GM12878 (cell line): ENCODE data around the gene HMGN1. TPM values are rescaled to one million over a fixed set of nuclear protein-coding genes. Genes with fewer than 3 reads are reported as not detected.

ENCODE experiments used
- BACH1 ChIP-seq: fragments of 450-650 bp; IDR thresholded peaks from 2 replicates; pipeline ENCODE4 v1.6.1; 2017; ENCODE audit warnings: mild to moderate bottlenecking, borderline replicate concordance
- CEBPZ ChIP-seq: fragments of 150-350 bp; IDR thresholded peaks from 2 replicates; pipeline ENCODE4 v1.6.1; 2016; ENCODE audit warnings: low read depth, low read length
- CHD1 ChIP-seq: IDR thresholded peaks from 2 replicates; pipeline ENCODE4 v1.6.1; 2012; ENCODE audit warnings: low read depth, low read length, improper control_type of control experiment
- ELK1 ChIP-seq: IDR thresholded peaks from 2 replicates; pipeline ENCODE4 v1.6.1; 2012; ENCODE audit warnings: low read depth, low read length, improper control_type of control experiment
- HSF1 ChIP-seq: fragments of 150-350 bp; IDR thresholded peaks from 2 replicates; pipeline ENCODE4 v1.6.1; 2014; ENCODE audit warnings: mild to moderate bottlenecking, low read depth, low read length
- IRF3 ChIP-seq: fragments of 450-650 bp; IDR thresholded peaks from 2 replicates; pipeline ENCODE4 v1.6.1; 2014; ENCODE audit warnings: mild to moderate bottlenecking
- MAX ChIP-seq: IDR thresholded peaks from 2 replicates; pipeline ENCODE4 v1.6.1; 2012; ENCODE audit warnings: low read depth, low read length, improper control_type of control experiment
- NR2C1 ChIP-seq: fragments of 450-650 bp; IDR thresholded peaks from 2 replicates; pipeline ENCODE4 v1.6.1; 2017; ENCODE audit warnings: antibody characterized with exemption, mild to moderate bottlenecking, moderate library complexity
- PAX8 ChIP-seq: fragments of 450-650 bp; IDR thresholded peaks from 2 replicates; pipeline ENCODE4 v1.6.1; 2017; ENCODE audit warnings: mild to moderate bottlenecking, moderate library complexity
- PBX3 ChIP-seq: IDR thresholded peaks from 2 replicates; pipeline ENCODE4 v1.6.1; 2011; ENCODE audit warnings: mild to moderate bottlenecking, low read depth, low read length, moderate library complexity; ENCODE audit not compliant: insufficient replicate concordance
- SMC3 ChIP-seq: IDR thresholded peaks from 2 replicates; pipeline ENCODE4 v1.6.1; 2011; ENCODE audit warnings: low read length, improper control_type of control experiment, borderline replicate concordance
- TCF7 ChIP-seq: IDR thresholded peaks from 2 replicates; pipeline ENCODE4 v1.6.1; 2014; ENCODE audit warnings: antibody characterized with exemption, borderline replicate concordance
- USF2 ChIP-seq: IDR thresholded peaks from 2 replicates; pipeline ENCODE4 v1.6.1; 2011; ENCODE audit warnings: low read depth, low read length, improper control_type of control experiment, borderline replicate concordance
- ZBED1 ChIP-seq: IDR thresholded peaks from 2 replicates; pipeline ENCODE4 v1.6.1; 2016; ENCODE audit warnings: borderline replicate concordance
- ZNF24 ChIP-seq: fragments of 450-650 bp; IDR thresholded peaks from 2 replicates; pipeline ENCODE4 v1.6.1; 2017; ENCODE audit warnings: antibody characterized with exemption, mild to moderate bottlenecking
- polyA plus RNA-seq, 11 experiments: library from polyadenylated mRNA; depleted of rRNA in 4 of 11; unstranded in 6 of 11; stranded (reverse) in 5 of 11; fragments of >200 nt; fragmentation: Nextera tagmentation in 4 of 11; fragmentation: Illumina TruSeq in 1 of 11; extraction: Ambion mirVana in 4 of 11; extraction: Trizol in 1 of 11; gene quantifications; 1 replicate in 1 of 11; 2 replicates in 10 of 11; pipeline versions ENCODE4 v1.2.1 to v1.2.3, GENCODE V29; 2011 to 2016; ENCODE audit warnings: inconsistent platforms in 2 of 11, missing spikeins in 2 of 11, low read depth in 1 of 11
- total RNA-seq, 4 experiments: library from RNA; depleted of rRNA in 3 of 4; stranded (reverse); fragments of >200 nt in 3 of 4; fragmentation: Illumina TruSeq in 1 of 4; extraction: Trizol in 1 of 4; gene quantifications; 2 replicates each; pipeline versions ENCODE4 v1.2.1 to v1.2.3, GENCODE V29; 2013 to 2021

HMGN1 gene
- total and polyA plus RNA-seq, 10 of the 15 experiments (the other 5 are each of a cell fraction or from before 2014, with no cell fraction given): 120 to 798 (median 396) TPM

GRCh38 chr21:39349211-39350093 is 564 bp upstream of the HMGN1 start (continued):
- TF ChIP-seq ZBED1 (no peak), ELK1 (no peak), NR2C1 (peak; percentile 14; the same call in 1 of the 2 replicates), USF2 (peak; percentile 86), CHD1 (0 out of 2 replicates have a peak, but pooled peaks have one; percentile 50), CEBPZ (no peak), ZNF24 (no peak), PBX3 (peak; percentile 39), BACH1 (peak; percentile 20; the same call in 1 of the 2 replicates), TCF7 (no peak), HSF1 (no peak), IRF3 (peak; percentile 46; the same call in 1 of the 2 replicates), MAX (0 out of 2 replicates have a peak, but pooled peaks have one; percentile 13), PAX8 (no peak), SMC3 (no peak)
